SK-N-SH (cell line): Measurements from ENCODE around the gene MRTFB. TPM values are rescaled to one million over a fixed set of nuclear protein-coding genes. Genes with fewer than 3 reads are reported as not detected.

Experiments used
- CTCF ChIA-PET: fragments of 300-600, 350-600 bp; formaldehyde crosslinking; extraction: SDS; loops from one replicate; lab custom pipeline; 2021; lab: Yijun Ruan, JAX
- POLR2A ChIA-PET: fragments of 350-600 bp; sonication (Branson Sonifier 250); formaldehyde crosslinking; extraction: SDS; loops from one replicate; lab custom pipeline; 2020; ENCODE audit warnings: antibody characterized with exemption, inconsistent platforms; lab: Yijun Ruan, JAX
- DNase-seq: peaks from one replicate; pipeline ENCODE4 v3.0.0; 2012
- H2AFZ ChIP-seq: fragments of 200-600 bp; sonication (generic); 2 replicates; pipeline ENCODE4 v1.8.1; 2016; ENCODE audit warnings: antibody characterized with exemption, mild to moderate bottlenecking, low read depth
- H3F3A ChIP-seq: fragments of 200-600 bp; sonication (generic); replicated peaks from 2 replicates; pipeline ENCODE3; 2016; ENCODE audit warnings: antibody characterized with exemption, mild to moderate bottlenecking; ENCODE audit not compliant: insufficient read depth
- H3K27ac ChIP-seq, 2 experiments: fragments of 200-500 bp in 1 of 2; fragments of 200-600 bp in 1 of 2; sonication (Bioruptor generic) in 1 of 2; sonication (generic), shearing (Covaris generic) in 1 of 2; 2 replicates each; pipeline versions ENCODE4 v1.5.1 to v1.6.1; 2014 to 2016; ENCODE audit warnings: low read depth in 2 of 2, inconsistent platforms in 1 of 2, low read length in 1 of 2, mild to moderate bottlenecking in 1 of 2, mixed read lengths in 1 of 2
- H3K27me3 ChIP-seq: fragments of 200-600 bp; sonication (generic), shearing (Covaris generic); 2 replicates; pipeline ENCODE4 v1.6.1; 2016; ENCODE audit warnings: mixed run types; ENCODE audit not compliant: insufficient read depth
- H3K36me3 ChIP-seq, 2 experiments: fragments of 200-500 bp in 1 of 2; fragments of 200-600 bp in 1 of 2; sonication (Bioruptor generic) in 1 of 2; sonication (generic) in 1 of 2; replicated peaks in 1 of 2; 2 replicates each; pipeline versions ENCODE3 to v1.5.1; 2014 to 2016; ENCODE audit warnings: low read length in 1 of 2, mild to moderate bottlenecking in 1 of 2; ENCODE audit not compliant: insufficient read depth in 2 of 2, control insufficient read depth in 1 of 2
- H3K4me1 ChIP-seq, 2 experiments: fragments of 200-500 bp in 1 of 2; fragments of 200-600 bp in 1 of 2; sonication (Bioruptor generic) in 1 of 2; sonication (generic), shearing (Covaris generic) in 1 of 2; 2 replicates each; pipeline versions ENCODE4 v1.5.1 to v1.6.1; 2014 to 2016; ENCODE audit warnings: low read depth in 1 of 2, low read length in 1 of 2, mixed run types in 1 of 2; ENCODE audit not compliant: insufficient read depth in 2 of 2, control insufficient read depth in 1 of 2
- H3K4me2 ChIP-seq: fragments of 200-600 bp; sonication (generic), shearing (Covaris generic); 2 replicates; pipeline ENCODE4 v1.6.1; 2017; ENCODE audit warnings: mixed run types
- H3K4me3 ChIP-seq, 2 experiments: fragments of 200-500 bp in 1 of 2; fragments of 200-600 bp in 1 of 2; sonication (Bioruptor generic) in 1 of 2; sonication (generic), shearing (Covaris generic) in 1 of 2; 2 replicates each; pipeline versions ENCODE4 v1.5.1 to v1.8.1; 2014 to 2016; ENCODE audit warnings: low read depth in 2 of 2, inconsistent platforms in 1 of 2, low read length in 1 of 2, mild to moderate bottlenecking in 1 of 2, mixed read lengths in 1 of 2, moderate library complexity in 1 of 2
- H3K79me2 ChIP-seq: fragments of 200-600 bp; sonication (generic); 2 replicates; pipeline ENCODE4 v1.8.1; 2017; ENCODE audit warnings: mild to moderate bottlenecking; ENCODE audit not compliant: insufficient read depth
- H3K9ac ChIP-seq: fragments of 200-600 bp; sonication (generic); 2 replicates; pipeline ENCODE4 v1.6.1; 2017; ENCODE audit warnings: mixed run types
- H3K9me2 ChIP-seq: fragments of 200-600 bp; sonication (generic); 2 replicates; pipeline ENCODE4 v1.6.1; 2017; ENCODE audit warnings: mixed run types
- H3K9me3 ChIP-seq: fragments of 200-600 bp; sonication (generic); 2 replicates; pipeline ENCODE4 v1.6.1; 2017; ENCODE audit warnings: mixed run types, mild to moderate bottlenecking, moderate library complexity
- H4K20me1 ChIP-seq: fragments of 200-600 bp; sonication (generic); 2 replicates; pipeline ENCODE4 v1.6.1; 2017; ENCODE audit warnings: mild to moderate bottlenecking, mixed run types; ENCODE audit not compliant: insufficient read depth
- CTCF ChIP-seq: fragments of 200-600 bp; sonication (generic); IDR thresholded peaks from 2 replicates; pipeline ENCODE4 v1.6.1; 2017; ENCODE audit warnings: antibody characterized with exemption, mild to moderate bottlenecking, moderate library complexity
- ELF1 ChIP-seq: IDR thresholded peaks from 2 replicates; pipeline ENCODE4 v1.4.0; 2012
- EZH2phosphoT487 ChIP-seq: fragments of 200-600 bp; sonication (generic); IDR thresholded peaks from 2 replicates; pipeline ENCODE4 v1.6.1; 2017; ENCODE audit warnings: low read depth, mixed run types, mild to moderate bottlenecking, antibody characterized with exemption, moderate library complexity, borderline replicate concordance
- FOSL2 ChIP-seq: IDR thresholded peaks from 2 replicates; pipeline ENCODE4 v1.4.0; 2012; ENCODE audit warnings: low read depth, mild to moderate bottlenecking, moderate library complexity, borderline replicate concordance
- FOXJ3 ChIP-seq: sonication (generic); formaldehyde crosslinking; IDR thresholded peaks from 2 replicates; pipeline ENCODE4 v1.5.1; 2020; ENCODE audit warnings: mild to moderate bottlenecking, missing genetic modification reagents
- FOXM1 ChIP-seq: IDR thresholded peaks from 2 replicates; pipeline ENCODE4 v1.4.0; 2012; ENCODE audit warnings: low read depth, mild to moderate bottlenecking
- GABPA ChIP-seq: IDR thresholded peaks from 2 replicates; pipeline ENCODE4 v1.4.0; 2012; ENCODE audit warnings: low read depth, mild to moderate bottlenecking
- IRF3 ChIP-seq: fragments of 150-350 bp; IDR thresholded peaks from 2 replicates; pipeline ENCODE4 v1.6.1; 2016; ENCODE audit warnings: mild to moderate bottlenecking, low read depth, low read length
- JUND ChIP-seq: IDR thresholded peaks from 2 replicates; pipeline ENCODE4 v1.4.0; 2012
- PBX3 ChIP-seq: IDR thresholded peaks from 2 replicates; pipeline ENCODE4; 2012
- POLR2AphosphoS5 ChIP-seq: IDR thresholded peaks from 2 replicates; pipeline ENCODE4 v1.6.1; 2012; ENCODE audit warnings: low read depth, low read length
- RAD21 ChIP-seq: IDR thresholded peaks from 2 replicates; pipeline ENCODE4 v1.6.1; 2012; ENCODE audit warnings: mild to moderate bottlenecking, low read length
- RCOR1 ChIP-seq: fragments of 150-350 bp; IDR thresholded peaks from 2 replicates; pipeline ENCODE4 v1.6.1; 2017; ENCODE audit warnings: antibody characterized with exemption, low read length
- REST ChIP-seq: IDR thresholded peaks from 2 replicates; pipeline ENCODE4 v1.6.1; 2012; ENCODE audit warnings: mild to moderate bottlenecking, low read depth, low read length, moderate library complexity
- RXRA ChIP-seq: IDR thresholded peaks from 2 replicates; pipeline ENCODE4 v1.4.0; 2012; ENCODE audit warnings: low read depth, mild to moderate bottlenecking, borderline replicate concordance
- SIN3A ChIP-seq: IDR thresholded peaks from 2 replicates; pipeline ENCODE4 v1.6.1; 2012; ENCODE audit warnings: low read depth, mild to moderate bottlenecking, low read length, moderate library complexity, borderline replicate concordance
- TAF1 ChIP-seq: IDR thresholded peaks from 2 replicates; pipeline ENCODE4 v1.6.1; 2012; ENCODE audit warnings: low read depth, mild to moderate bottlenecking, low read length, moderate library complexity, borderline replicate concordance
- TCF12 ChIP-seq: IDR thresholded peaks from 2 replicates; pipeline ENCODE4 v1.4.0; 2012
- USF1 ChIP-seq: IDR thresholded peaks from 2 replicates; pipeline ENCODE4 v1.4.0; 2012; ENCODE audit warnings: low read depth, borderline replicate concordance
- YY1 ChIP-seq: IDR thresholded peaks from 2 replicates; pipeline ENCODE4 v1.4.0; 2012; ENCODE audit warnings: low read depth, mild to moderate bottlenecking
- WGBS: methylation state at CpG from one replicate; pipeline ENCODE4 v1.1.6; 2017; ENCODE audit warnings: low lambda C conversion rate; 5-methylcytosine and 5-hydroxymethylcytosine counted together
- polyA plus RNA-seq, 3 experiments: library from polyadenylated mRNA; depleted of rRNA; stranded (reverse); fragments of >200 nt; gene quantifications; 2 replicates each; pipeline ENCODE4 v1.2.3, GENCODE V29; 2012

Gene MRTFB
- polyA plus RNA-seq, 1 of the 3 experiments (the other 2 are of a cell fraction): 3.3 TPM

- ChIA-PET POLR2A (no interaction called here), CTCF (interaction anchor here (1.3 to 1.4 kb wide), 2 partner anchors 24 to 165 kb away, joined by 3 to 4 read pairs; no protein-coding TSS in a partner anchor)
- Histone ChIP-seq H3K9ac (no peak overlapping the region), H3K4me1 (peaks cover 0 to 19% of the 10 kb centered on the region in 2 experiments; a peak in 3 of 4 replicates), H3K79me2 (peaks cover 16% of the 10 kb centered on the region), H4K20me1 (no peaks in the 10 kb centered on the region), H3K27me3 (no peaks in the 10 kb centered on the region), H2AFZ (no peak overlapping the region)
- 94% methylated on average over 6 of the region's 6 CpGs for WGBS
- no peak for DNase-seq
- no peak for TF ChIP-seq RAD21
- TF ChIP-seq GABPA: no peak
- no peak for TF ChIP-seq ELF1
- TF ChIP-seq FOSL2: no peak
- TF ChIP-seq IRF3: no peak
- TF ChIP-seq RXRA: no peak
- no peak for TF ChIP-seq EZH2phosphoT487
- TF ChIP-seq PBX3: no peak
- TF ChIP-seq POLR2AphosphoS5: no peak
- TF ChIP-seq TAF1: no peak
- TF ChIP-seq REST: no peak
- no peak for TF ChIP-seq FOXM1
- no peak for TF ChIP-seq JUND
- no peak for TF ChIP-seq RCOR1
- TF ChIP-seq USF1: no peak
- no peak for TF ChIP-seq TCF12
- no peak for TF ChIP-seq CTCF
- TF ChIP-seq SIN3A: no peak
- TF ChIP-seq YY1: no peak
- TF ChIP-seq FOXJ3 (CRISPR knock-in tag): no peak
- TF ChIP-seq, all 33 proteins: peak for 0
- H3K36me3 ChIP-seq: peaks cover 5 to 7% of the 10 kb centered on the region in 2 experiments
- H3K4me3 ChIP-seq: no peak overlapping the region
- no peak overlapping the region for H3K4me2 ChIP-seq
- H3K9me3 ChIP-seq: no peaks in the 10 kb centered on the region
- H3K9me2 ChIP-seq: no peaks in the 10 kb centered on the region
- no peak overlapping the region; a peak in 1 of 4 replicates for H3K27ac ChIP-seq
- H3F3A ChIP-seq: no peaks in the 10 kb centered on the region
These were observed 17.1 kb downstream of the MRTFB start for GRCh38 chr16:14088155-14088753.
